GM18861 (cell line): ENCODE results near the gene LSM14B.

Source experiments
- ATAC-seq: cut with Tn5 transposase; IDR thresholded peaks from one replicate; pipeline ENCODE4 v1.9.1; 2021; ENCODE audit not compliant: unreplicated experiment

LSM14B gene

DNA sequence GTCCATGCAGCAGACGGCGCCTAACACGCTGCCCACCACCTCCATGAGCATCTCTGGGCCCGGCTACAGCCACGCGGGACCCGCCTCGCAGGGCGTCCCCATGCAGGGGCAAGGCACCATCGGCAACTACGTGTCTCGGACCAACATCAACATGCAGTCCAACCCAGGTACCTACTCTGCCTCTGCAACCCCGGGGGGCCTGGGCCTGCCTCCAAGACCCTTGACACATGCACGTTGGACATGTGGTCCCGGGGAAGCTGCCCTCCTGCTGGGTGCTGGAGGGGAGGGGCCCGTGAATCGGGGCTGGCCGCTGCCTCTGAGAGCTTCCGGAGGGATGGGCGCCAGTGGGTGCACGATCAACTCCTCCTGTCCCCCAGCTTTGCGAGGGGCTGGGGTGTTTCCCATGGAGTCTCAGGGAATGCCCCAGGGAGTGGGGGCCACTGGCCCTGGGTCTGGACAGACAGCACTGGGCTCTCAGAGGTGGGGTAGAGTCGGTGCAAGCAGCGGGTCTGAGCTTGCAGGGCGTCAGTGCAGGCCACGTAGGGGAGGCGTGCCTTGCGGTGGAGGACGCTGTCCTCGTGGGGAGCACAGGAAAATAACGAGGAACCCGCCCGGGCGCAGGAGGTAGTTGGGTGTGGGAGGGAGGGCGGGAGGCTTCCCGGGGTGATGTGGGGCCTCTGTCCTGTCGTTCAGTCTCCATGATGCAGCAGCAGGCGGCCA, 40.6 kb downstream of the LSM14B start:
- no peak for ATAC-seq

DNA sequence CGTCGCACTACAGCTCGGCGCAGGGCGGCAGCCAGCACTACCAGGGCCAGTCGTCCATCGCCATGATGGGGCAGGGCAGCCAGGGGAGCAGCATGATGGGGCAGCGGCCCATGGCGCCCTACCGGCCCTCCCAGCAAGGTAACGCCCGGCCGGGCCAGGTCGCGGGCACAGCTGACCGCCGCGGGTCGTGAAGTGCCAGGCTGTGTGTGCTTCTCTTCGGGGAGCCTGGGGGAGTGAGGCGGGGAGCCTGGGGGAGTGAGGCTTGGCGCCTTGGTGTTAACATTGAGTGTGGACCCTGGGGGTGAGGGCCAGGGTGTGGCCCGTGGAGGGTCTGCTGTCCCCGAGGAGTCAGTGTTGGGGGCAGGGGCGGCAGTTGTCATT, 41.2 kb downstream of the LSM14B start:
- no peak for ATAC-seq

DNA sequence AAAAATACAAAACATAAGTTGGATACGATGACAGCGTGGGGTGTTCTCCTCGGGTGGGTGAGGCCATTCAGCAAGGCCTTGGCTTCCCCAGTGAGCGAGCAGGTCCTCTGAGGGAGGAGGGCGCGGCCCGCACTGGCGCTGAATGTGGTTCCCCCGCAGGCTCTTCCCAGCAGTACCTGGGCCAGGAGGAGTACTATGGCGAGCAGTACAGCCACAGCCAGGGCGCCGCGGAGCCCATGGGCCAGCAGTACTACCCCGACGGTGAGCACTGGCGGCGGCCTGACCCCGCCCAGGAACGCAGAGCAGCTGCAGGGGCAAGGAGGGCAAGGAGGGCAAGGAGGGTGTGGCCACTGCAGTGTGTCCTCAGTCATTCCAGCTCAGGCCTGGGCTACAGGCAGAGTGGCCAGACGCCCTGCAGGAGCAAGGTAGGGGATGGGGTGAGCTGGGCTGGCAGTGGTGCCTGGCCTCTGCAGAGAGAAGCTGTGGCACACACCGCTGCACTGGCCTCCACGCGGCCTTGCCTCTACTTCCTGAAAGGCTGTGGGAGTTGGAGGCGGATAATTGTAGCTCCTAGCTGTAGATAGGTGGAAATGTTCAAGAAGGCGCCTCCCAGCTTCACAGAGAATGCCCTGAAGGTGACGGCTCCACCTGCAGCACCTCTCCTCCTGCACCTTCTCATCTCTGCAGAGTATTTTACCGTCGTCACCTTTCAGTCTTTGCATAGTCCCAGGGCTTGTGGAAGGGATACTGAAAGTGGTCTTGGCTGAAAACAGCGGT, 41.9 kb downstream of the LSM14B start:
- ATAC-seq = no peak

DNA sequence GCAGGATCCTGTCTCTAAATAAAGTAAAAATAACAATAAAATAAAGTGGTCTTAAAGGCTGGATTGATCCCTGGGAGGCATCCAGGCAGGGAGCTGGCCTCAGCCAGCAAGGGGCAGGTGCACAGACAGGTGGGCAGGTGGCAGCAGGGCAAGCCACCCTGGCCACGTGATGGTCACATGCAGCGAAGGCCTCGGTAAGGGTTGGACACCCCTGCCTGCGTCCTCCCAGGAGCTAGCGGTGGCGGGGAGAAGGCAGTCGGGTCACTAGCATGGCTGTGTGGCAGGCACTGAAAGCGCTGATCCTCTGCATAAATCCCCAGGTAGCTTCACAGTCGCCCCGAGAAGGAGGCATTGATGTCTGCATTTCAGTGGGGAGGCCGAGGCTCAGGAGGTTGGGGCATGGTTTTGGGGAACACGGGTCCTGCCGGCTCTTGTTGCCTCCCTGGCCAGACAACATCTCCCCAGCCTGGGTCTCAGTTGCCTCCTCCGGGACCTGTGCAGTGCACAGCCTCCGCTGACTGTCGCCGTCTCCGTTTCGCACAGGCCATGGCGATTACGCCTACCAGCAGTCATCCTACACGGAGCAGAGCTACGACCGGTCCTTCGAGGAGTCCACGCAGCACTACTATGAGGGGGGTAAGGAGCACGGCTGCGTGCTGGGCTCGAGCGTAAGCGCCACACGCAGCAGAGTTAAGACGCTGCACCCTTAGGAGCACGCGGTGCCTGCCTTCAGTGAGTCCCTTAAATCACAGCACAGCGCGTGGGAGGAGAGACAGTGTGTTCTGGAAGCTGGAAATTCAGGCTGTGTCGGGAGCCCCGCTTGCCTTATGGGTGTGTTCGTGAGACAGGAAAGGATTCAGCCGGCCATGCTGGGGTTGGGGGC, 42.8 kb downstream of the LSM14B start:
- ATAC-seq = no peak

DNA sequence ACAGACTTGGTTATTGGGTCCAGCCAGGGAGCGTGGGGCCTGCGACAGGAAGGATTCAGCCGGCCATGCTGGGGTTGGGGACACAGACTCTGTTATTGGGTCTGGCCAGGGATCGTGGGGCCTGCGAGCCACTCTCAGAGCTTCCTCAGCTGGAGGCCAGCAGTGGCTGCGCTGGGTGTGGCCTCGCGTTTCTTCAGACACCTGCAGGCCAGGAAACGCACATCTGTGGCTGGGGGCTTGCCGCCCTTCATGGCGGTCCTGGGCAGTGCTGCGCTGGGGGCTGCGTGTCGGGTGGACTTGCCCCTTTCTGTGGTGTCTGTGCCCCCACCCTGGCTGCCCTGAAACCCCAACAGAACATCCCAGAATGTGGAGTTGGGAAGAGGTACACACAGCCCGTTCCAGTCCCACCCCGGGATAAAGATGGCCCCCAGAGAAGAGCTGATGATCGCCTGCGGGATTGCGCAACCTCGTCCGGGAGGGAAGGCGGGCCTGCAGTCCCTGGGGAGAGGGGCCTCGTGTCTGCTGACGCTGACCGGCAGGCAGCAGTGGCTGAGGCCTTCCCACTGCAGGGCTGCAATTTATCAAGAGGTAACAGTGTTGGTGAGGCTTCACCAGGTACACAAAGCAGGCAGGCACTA, 43.6 kb downstream of the LSM14B start:
- no peak for ATAC-seq

DNA sequence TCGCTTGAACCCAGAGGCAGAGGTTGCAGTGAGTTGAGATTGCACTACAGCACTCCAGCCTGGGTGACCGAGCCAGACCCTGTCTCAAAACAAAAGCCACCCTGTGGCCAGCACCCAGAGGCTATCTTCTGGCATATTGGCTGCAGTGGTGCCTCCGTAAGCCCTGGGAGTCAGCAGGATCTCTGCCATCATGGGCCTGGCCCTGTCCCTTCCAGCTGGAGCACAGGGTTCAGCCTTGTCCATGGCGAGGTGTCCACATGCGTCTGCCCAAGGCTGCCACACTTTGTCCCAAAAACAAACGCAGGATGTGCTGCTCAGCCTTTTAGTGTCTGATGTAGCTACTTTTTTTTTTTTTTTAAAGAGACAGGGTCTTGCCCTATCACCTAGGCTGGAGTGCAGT, 45.2 kb downstream of the LSM14B start:
- no peak for ATAC-seq

DNA sequence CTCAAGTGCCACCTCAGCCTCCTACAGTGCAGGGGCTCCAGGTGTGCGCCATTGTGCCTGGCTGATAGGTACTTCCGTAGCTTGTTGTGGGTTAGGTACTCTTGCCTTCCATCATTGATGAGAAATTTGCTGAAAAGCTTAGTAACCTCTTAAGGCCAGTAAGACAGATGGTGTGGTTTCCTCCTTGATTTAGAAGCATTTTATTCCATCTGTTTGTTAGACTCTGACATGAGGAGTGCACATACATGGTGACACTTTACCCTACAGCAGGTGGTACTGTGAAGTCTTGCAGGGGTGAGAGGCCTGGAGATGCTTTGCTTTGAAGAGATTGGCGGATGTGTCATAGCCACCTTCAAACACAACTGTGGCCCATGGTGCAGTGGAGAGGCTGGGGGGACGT, 45.8 kb downstream of the LSM14B start:
- ATAC-seq = no peak

DNA sequence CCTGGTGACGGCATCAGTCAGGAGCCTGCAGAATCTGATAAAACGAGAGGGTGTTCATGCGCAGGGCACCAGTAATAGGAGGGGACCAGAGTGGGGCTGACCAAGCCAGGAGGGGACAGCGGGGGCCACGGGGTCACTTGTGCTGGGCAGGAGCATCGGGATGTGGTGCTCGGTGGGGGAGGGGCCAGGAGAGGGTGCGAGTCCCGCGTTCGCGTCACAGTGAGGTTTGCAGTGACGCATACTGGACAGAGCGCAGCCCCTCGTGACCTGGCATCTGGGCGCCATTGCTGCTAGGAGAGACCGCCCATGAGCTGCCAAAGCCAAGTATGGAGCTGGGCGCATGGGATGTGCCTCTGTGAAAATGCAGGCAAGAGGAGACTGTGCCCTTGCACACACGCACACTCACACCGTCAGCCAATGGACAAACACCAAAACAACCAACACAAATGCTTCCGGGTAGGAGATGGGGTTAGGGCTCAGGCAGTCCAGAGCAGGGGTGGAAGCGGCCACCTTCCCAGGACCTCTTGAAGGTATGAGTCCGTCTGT, 46.7 kb downstream of the LSM14B start:
- ATAC-seq = no peak

DNA sequence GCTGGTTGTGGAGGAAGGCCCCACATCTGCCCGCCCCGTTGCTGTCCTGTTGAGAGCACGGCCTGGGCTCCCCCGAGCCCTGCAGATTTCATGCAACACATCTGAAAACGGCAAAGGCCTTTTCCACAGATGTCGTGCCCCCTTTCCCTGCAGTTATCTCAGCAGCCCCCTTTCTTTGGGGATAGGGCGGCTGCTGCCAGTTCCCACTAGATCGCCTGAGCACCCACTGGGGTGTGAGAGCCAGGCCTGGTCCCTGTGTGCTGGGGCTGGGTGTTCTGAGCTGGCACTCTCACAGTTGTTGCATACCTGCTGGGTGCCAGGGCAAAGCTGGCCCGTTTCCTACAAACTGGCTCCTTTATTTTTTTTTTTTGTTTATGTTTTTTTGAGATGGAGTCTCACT, 48.3 kb downstream of the LSM14B start:
- no peak for ATAC-seq

DNA sequence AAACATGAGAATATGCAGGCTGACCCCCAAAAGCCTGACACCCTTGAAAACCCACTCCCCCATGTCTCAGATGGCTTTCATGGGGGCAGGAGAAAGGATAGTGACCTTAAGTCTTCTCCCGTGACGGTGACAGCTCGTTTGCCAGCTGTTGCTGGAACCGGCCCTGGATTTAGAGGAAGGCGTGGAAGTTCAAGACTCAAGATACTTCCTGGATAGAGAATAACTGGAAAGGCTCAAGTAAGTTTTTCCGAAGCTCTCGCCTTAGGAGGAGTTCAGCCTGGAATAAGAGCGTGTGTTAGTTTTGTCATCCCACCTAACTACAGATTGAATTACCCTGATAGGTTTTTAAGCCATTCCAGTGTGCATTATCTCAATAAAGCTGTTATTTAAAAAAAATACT, 49.0 kb downstream of the LSM14B start:
- no peak for ATAC-seq

DNA sequence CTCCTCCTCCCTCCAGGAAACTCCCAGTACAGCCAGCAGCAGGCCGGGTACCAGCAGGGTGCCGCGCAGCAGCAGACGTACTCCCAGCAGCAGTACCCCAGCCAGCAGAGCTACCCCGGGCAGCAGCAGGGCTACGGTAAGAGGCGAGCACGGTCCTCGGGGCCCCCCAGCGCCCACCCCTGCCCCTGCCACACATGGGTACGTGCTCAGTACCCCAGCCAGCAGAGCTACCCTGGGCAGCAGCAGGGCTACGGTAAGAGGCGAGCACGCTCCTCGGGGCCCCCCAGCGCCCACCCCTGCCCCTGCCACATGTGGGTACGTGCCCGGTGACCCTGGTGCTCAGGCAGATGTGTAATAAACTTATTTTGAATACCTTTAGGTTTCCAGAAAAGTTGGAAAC, 50.4 kb downstream of the LSM14B start:
- no peak for ATAC-seq

DNA sequence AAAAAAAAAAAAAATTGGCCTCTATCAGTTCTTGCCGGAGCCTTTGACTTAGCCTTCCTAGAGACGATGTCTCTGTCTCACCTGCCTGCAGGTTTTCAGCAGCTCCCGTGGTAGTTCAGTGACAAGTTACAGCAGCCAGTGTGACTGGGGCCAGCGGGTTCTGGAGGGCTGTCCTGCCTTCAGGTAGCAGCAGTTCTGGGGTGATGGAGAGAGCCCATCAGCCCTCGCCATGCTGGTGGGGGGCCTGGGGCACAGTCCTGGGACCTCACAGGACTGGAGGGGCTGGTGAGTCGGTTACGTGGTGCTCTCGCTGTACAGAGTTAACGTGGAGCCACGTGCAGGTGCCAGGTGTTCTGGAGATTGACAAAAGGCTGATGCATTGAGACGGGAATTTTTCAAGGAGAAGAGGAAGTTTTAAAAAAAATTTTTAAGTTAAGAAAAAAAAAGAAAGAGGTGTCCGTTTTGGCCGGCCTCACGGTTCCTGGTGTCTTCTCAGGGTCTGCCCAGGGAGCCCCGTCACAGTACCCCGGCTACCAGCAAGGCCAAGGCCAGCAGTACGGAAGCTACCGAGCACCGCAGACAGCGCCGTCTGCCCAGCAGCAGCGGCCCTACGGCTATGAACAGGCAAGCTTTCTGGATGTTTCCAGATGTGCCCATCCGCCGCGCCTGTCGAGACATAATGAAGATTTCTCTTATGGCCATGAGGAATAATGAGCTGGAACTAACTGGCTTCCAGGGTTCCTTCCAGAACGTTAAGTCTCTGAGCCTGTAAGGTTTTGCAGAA, 51.9 kb downstream of the LSM14B start:
- ATAC-seq = no peak

DNA sequence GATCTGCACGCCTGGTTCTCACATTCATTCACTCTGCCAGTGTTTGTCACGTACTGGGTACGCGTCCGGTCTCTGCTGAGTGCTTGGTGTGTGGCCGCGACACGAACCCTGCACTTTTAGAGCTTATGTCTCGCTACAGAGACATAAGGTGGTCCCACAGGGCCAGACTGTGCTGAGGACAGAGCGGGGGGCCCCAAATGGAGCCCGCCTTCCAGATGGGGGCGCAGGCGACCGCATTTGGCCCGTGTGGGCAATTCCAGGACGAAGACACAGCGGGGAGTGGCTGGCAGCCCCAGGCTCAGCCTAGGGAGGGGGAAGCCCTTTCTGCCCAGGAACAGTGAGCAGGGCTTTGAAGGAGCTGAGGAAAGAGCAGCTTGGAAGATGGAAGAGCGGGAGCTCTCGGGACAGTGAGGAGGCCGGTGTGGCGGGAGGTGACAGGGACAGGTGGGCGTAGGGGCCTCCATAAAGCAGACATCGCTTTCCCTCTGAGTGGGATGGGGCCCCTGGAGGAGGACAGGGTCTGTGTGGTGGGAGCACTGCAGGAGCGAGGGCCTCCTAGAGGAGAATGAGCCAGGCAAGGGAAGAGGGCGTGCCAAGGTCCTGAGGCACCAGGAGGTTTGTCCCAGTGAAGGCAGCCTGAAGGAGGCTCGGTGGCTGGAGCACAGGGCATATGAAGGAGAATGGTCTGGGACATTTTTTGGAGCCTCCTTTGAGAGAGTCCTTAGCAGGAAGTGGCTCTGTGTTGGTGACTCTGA, 52.8 kb downstream of the LSM14B start:
- ATAC-seq = no peak

DNA sequence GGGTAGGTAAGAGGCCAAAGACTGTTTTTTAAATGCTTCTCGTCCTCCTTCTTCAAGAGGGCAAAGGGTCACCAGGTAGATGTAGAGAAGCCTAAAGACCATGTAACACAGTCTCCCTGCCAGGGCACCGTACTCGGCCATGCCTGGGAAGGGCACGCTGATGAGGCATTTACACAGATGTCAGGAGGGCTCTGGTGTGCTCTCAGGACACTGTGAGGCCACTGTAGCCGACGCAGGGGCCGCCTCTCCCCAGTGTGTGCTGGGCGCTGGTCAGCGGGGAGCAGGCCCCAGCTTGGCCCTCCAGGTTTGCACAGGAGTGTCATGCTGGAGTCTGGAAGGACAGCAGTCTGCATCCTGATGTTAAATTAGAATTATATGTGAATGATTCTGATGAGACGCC, 53.4 kb downstream of the LSM14B start:
- no peak for ATAC-seq

DNA sequence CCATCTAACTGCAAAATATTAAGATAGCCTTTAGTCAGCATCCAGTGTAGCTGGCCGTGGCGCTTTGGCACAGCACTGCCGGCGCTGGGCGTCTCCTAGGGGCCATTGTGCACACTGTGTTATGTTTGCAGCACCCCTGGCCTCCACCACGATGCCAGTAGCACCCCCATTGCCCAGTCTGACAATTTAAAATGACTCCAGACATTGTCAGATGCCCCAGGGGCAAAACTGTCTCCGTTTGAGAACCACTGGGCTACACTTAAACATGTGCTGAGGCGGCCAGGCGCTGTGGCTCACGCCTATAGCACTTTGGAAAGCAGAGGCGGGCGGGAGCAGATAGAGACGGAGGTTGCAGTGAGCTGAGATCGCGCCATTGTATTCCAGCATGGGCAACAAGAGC, 54.6 kb downstream of the LSM14B start:
- no peak for ATAC-seq

DNA sequence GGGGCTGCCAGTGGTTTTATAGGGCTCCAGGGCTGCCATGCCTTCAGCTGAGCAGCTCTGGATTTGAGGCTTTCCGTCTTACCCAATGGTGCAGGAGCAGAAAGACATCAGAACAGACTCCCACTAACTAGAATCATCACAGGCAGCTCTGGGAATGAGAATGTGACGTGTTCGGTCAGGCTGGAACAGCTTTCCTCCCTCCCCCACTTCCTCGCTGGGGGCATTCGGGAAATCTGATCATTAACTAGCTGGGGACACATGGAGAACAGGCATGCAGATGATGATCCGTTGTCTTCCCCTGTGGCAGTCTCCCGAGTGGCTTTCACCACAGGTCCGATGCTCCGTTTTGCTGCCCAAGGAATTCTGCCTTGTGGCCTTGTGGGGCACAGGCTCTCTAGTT, 55.0 kb downstream of the LSM14B start:
- no peak for ATAC-seq

DNA sequence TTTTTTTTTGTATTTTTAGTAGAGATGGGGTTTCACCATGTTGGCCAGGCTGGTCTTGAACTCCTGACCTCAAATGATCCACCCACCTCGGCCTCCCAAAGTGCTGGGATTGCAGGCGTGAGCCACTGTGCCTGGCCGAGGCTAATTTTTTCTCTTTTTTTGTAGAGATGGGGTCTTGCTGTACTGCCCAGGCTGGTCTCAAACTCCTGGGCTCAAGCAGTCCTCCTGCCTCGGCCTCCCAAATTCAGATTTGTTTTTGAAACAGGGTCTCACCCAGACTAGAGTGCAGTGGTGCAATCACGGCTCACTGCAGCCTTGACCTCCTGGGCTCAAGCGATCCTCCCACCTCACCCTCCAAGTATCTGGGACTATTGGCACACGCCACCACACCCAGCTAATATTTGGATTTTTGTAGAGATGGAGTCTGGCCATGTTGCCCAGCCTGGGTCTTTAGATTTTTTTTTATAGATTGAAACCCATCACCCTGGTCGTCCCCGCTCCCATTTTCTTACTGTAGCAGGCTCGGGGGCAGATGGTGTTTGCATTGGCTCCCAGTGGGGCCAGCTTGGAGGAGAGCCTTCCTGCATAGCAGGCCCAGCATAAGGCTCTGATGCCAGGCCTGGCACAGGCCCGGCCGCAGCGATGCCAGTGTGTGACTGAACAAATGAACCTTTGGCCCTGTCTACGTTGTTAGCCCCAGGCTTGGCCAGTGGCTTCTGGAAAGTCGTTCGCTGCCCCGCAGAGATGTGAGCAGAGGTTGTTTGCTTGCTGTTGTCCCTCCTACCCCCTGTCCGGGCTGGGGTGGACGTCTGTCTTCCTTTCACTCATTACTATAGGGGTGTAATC, 56.3 kb downstream of the LSM14B start:
- no peak for ATAC-seq

DNA sequence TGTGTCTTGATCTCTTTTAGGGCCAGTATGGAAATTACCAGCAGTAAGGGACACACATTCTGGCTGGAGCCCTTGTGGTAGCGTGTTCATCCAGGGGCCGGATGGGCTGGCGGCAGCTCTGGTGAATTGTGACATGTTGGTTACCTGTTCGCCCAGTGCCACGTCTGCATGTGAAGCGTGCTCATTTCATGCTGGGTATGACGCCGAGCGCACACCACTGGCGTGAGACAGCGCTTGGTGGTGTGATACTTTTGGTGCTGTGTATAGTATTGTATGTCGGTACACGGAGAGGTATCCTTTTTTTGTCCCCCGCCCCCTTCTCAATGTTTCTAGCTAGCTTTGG, 56.9 kb downstream of the LSM14B start:
- ATAC-seq = no peak

DNA sequence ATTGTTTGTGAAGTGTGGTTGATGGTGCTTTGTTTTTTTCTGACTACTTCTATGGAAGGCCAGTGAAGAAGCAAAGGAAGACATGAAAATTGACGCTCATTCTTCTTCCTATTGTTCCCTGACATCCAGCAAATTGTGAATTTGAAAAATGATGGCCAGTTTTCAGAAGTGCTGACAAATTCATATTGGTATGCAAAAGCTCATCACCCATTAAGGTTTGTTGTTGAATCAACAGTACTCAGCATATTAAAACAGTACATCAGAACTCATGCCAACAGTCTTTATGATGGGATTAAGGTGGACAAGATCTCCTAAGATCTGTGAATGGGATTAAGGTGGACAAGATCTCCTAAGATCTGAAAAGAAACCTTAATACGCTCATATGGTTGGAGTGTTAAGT, 59.5 kb downstream of the LSM14B start:
- no peak for ATAC-seq
